Suprapubic skin (tissue), 4 donors: ENCODE results near the gene KIAA1143. TPM values are rescaled to one million over a fixed set of nuclear protein-coding genes. Genes with fewer than 3 reads are reported as not detected.

Experiments used
- DNase-seq, 2 donors: peaks; one replicate each; pipeline ENCODE4 v3.0.0-alpha.2; 2019; ENCODE audit warnings: low spot score in 2 of 2
- H3K27ac ChIP-seq: fragments of 200-600 bp; sonication (generic); one replicate; pipeline ENCODE4 v1.5.1; 2019
- H3K27me3 ChIP-seq: fragments of 200-600 bp; sonication (generic); one replicate; pipeline ENCODE4 v1.5.1; 2019
- H3K36me3 ChIP-seq: fragments of 200-600 bp; sonication (generic); one replicate; pipeline ENCODE4 v1.5.1; 2019
- H3K4me1 ChIP-seq: fragments of 200-600 bp; sonication (generic); one replicate; pipeline ENCODE4 v1.5.1; 2019
- H3K4me3 ChIP-seq: fragments of 200-600 bp; sonication (generic); one replicate; pipeline ENCODE4 v1.5.1; 2019; ENCODE audit warnings: mild to moderate bottlenecking
- H3K9me3 ChIP-seq: fragments of 200-600 bp; sonication (generic); one replicate; pipeline ENCODE4 v1.5.1; 2019
- CTCF ChIP-seq, 2 donors: fragments of 200-600 bp in 1 of 2; fragments of 450-650 bp in 1 of 2; sonication (generic) in 1 of 2; IDR thresholded peaks; one replicate each; pipeline ENCODE4 v1.5.1; 2016 to 2019; ENCODE audit warnings: antibody characterized with exemption in 2 of 2, mild to moderate bottlenecking in 1 of 2, moderate library complexity in 1 of 2
- EP300 ChIP-seq: sonication (generic); formaldehyde crosslinking; IDR thresholded peaks from one replicate; pipeline ENCODE4 v1.6.1; 2017; ENCODE audit warnings: antibody characterized with exemption
- POLR2A ChIP-seq, 2 donors: fragments of 450-650 bp; IDR thresholded peaks; one replicate each; pipeline ENCODE4 v1.6.1; 2017; ENCODE audit warnings: antibody characterized with exemption in 2 of 2, mild to moderate bottlenecking in 2 of 2, moderate library complexity in 2 of 2
- POLR2AphosphoS5 ChIP-seq, 3 donors: sonication (generic); formaldehyde crosslinking; IDR thresholded peaks; one replicate each; pipeline ENCODE4 v1.6.1; 2017; ENCODE audit warnings: antibody characterized with exemption in 3 of 3
- WGBS: methylation state at CpG from one replicate; pipeline ENCODE4 v1.1.5; 2018; 5-methylcytosine and 5-hydroxymethylcytosine counted together
- total RNA-seq, 4 donors: library from RNA; depleted of rRNA; stranded (reverse); fragments of >200 nt; gene quantifications; one replicate each; pipeline ENCODE4 v1.1.0, GENCODE V29; 2016

KIAA1143 gene
- 10 to 100 TPM; 20.6 to 27.4 (median 22.7) TPM for total RNA-seq

GRCh38 chr3:44761424-44762169, at the start of gene KIAA1143, which contains the start of gene KIF15:
Gene KIAA1143 (minus strand): TSS chr3:44761619. CDS start chr3:44761602, 17 bp downstream.
Gene KIF15 (plus strand): TSS chr3:44761794. CDS start chr3:44761866, 72 bp downstream.
- no peaks in the 10 kb centered on the region for H3K27me3 ChIP-seq
- H3K4me3 ChIP-seq = peak within 1 kb of the TSS; percentile 59
- peak; percentile 97 to 98 for DNase-seq
- WGBS = under 1% methylated on average over 33 of the region's 64 CpGs
- peaks cover 14% of the 10 kb centered on the region for H3K4me1 ChIP-seq
- peak within 1 kb of the TSS; percentile 7 for H3K27ac ChIP-seq
- no peaks in the 10 kb centered on the region for H3K36me3 ChIP-seq
- TF ChIP-seq CTCF (IDR thresholded peaks at IDR 0.05) (no peak), POLR2A (IDR thresholded peaks at IDR 0.05) (peak in 1 of 2 donors; percentile 50), EP300 (no peak), POLR2AphosphoS5 (IDR thresholded peaks at IDR 0.05) (peak in 2 of 3 donors; percentile 92 to 100)
- H3K9me3 ChIP-seq = no peaks in the 10 kb centered on the region

GRCh38 chr3:44805960-44806359, 44.5 kb upstream of the KIAA1143 start:
- Histone ChIP-seq H3K27me3 (no peaks in the 10 kb centered on the region), H3K36me3 (no peaks in the 10 kb centered on the region), H3K9me3 (no peaks in the 10 kb centered on the region), H3K27ac (no peak overlapping the region), H3K4me1 (no peaks in the 10 kb centered on the region), H3K4me3 (no peak overlapping the region)
- no peak for DNase-seq
- TF ChIP-seq CTCF (IDR thresholded peaks at IDR 0.05) = no peak
- no peak for TF ChIP-seq POLR2AphosphoS5 (IDR thresholded peaks at IDR 0.05)
- no peak for TF ChIP-seq EP300
- TF ChIP-seq POLR2A (IDR thresholded peaks at IDR 0.05) = no peak
- 96% methylated on average over 2 of the region's 2 CpGs for WGBS

- Histone ChIP-seq H3K4me3 (no peak overlapping the region), H3K36me3 (no peaks in the 10 kb centered on the region), H3K4me1 (no peaks in the 10 kb centered on the region), H3K27me3 (no peaks in the 10 kb centered on the region), H3K9me3 (no peaks in the 10 kb centered on the region), H3K27ac (no peak overlapping the region)
- WGBS = 96% methylated on average over 2 of the region's 2 CpGs
- DNase-seq = no peak
- TF ChIP-seq CTCF (IDR thresholded peaks at IDR 0.05) (no peak), POLR2AphosphoS5 (IDR thresholded peaks at IDR 0.05) (no peak), EP300 (no peak), POLR2A (IDR thresholded peaks at IDR 0.05) (no peak)
These were observed 41.9 kb upstream of the KIAA1143 start for GRCh38 chr3:44803298-44803697.

GRCh38 chr3:44802011-44802410, 40.6 kb upstream of the KIAA1143 start:
- Histone ChIP-seq H3K27me3 (no peaks in the 10 kb centered on the region), H3K36me3 (no peaks in the 10 kb centered on the region), H3K4me1 (no peaks in the 10 kb centered on the region), H3K4me3 (no peak overlapping the region), H3K27ac (no peak overlapping the region), H3K9me3 (no peaks in the 10 kb centered on the region)
- no peak for TF ChIP-seq EP300
- no peak for TF ChIP-seq POLR2AphosphoS5 (IDR thresholded peaks at IDR 0.05)
- TF ChIP-seq POLR2A (IDR thresholded peaks at IDR 0.05) = no peak
- TF ChIP-seq CTCF (IDR thresholded peaks at IDR 0.05) = no peak
- no peak for DNase-seq
- 73% methylated on average over 2 of the region's 2 CpGs for WGBS

- WGBS = 93% methylated on average over 4 of the region's 4 CpGs
- TF ChIP-seq POLR2AphosphoS5 (IDR thresholded peaks at IDR 0.05) (no peak), POLR2A (IDR thresholded peaks at IDR 0.05) (no peak), CTCF (IDR thresholded peaks at IDR 0.05) (no peak), EP300 (no peak)
- H3K36me3 ChIP-seq = no peaks in the 10 kb centered on the region
- no peaks in the 10 kb centered on the region for H3K27me3 ChIP-seq
- DNase-seq = no peak
- no peak overlapping the region for H3K27ac ChIP-seq
- no peak overlapping the region for H3K4me3 ChIP-seq
- no peaks in the 10 kb centered on the region for H3K4me1 ChIP-seq
- no peaks in the 10 kb centered on the region for H3K9me3 ChIP-seq
These were observed 33.8 kb upstream of the KIAA1143 start for GRCh38 chr3:44795197-44795596.
